ENCODE results near the gene ZNF814.
"Not testable (repeated sequence)": the region's sequence is repeated elsewhere in the genome, so short reads cannot be mapped to it uniquely, and the experiment has no call there.

ZNF814 gene

GRCh38 chr19:57870225-57870624, 18.6 kb downstream of the ZNF814 start:
- Histone ChIP-seq H2AFZ (ENCODE audit: insufficient read depth, low read length, poor library complexity) (no peak overlapping the region), H3K79me2 (ENCODE audit: control insufficient read depth, insufficient read depth, low read length, poor library complexity) (no peaks in the 10 kb centered on the region), H3K79me1 (ENCODE audit: low read length) (no peaks in the 10 kb centered on the region), H3K18ac (ENCODE audit: low read length) (no peak overlapping the region), H3K4me2 (ENCODE audit: low read length) (no peak overlapping the region), H3K4me1 (ENCODE audit: control insufficient read depth in 1 of 2, insufficient read depth in 2 of 2, low read length in 2 of 2) (no peaks in the 10 kb centered on the region), H2BK5ac (ENCODE audit: low read depth, low read length, poor library complexity) (no peak overlapping the region), H4K91ac (ENCODE audit: low read depth, low read length) (no peak overlapping the region), H4K8ac (ENCODE audit: low read depth, low read length) (no peak overlapping the region), H3K36me3 (ENCODE audit: control insufficient read depth in 1 of 2, insufficient read depth in 2 of 2, low read length in 2 of 2) (peaks cover 29 to 44% of the 10 kb centered on the region in 2 experiments), H4K12ac (ENCODE audit: low read depth, low read length) (no peak overlapping the region), H3K23ac (ENCODE audit: low read length) (no peak overlapping the region), H2AK5ac (ENCODE audit: low read length) (no peak overlapping the region), H3K4ac (ENCODE audit: low read depth, low read length) (no peak overlapping the region), H3K14ac (ENCODE audit: low read length) (no peak overlapping the region), H2BK120ac (ENCODE audit: insufficient read depth, low read length, poor library complexity) (no peak overlapping the region), H3K27ac (ENCODE audit: low read depth, low read length) (no peak overlapping the region), H3K4me3 (ENCODE audit: low read depth, low read length) (no peak overlapping the region), H3K9me3 (ENCODE audit: insufficient read depth, low read depth, low read length) (peaks cover 2% of the 10 kb centered on the region), H3K27me3 (ENCODE audit: insufficient read depth, low read length) (peaks cover 3% of the 10 kb centered on the region), H2BK12ac (ENCODE audit: low read length) (no peak overlapping the region), H3K9ac (ENCODE audit: low read length) (no peak overlapping the region)
- no CpG with 5 or more reads among the region's 2 CpGs for WGBS (ENCODE audit: extremely low coverage, insufficient coverage, insufficient read length)
- no peak for DNase-seq

- H4K8ac ChIP-seq (ENCODE audit: low read depth, low read length); H3K79me2 ChIP-seq (ENCODE audit: control insufficient read depth, insufficient read depth, low read length, poor library complexity); H3K18ac ChIP-seq (ENCODE audit: low read length); H3K23ac ChIP-seq (ENCODE audit: low read length); H3K4me2 ChIP-seq (ENCODE audit: low read length); H3K9ac ChIP-seq (ENCODE audit: low read length); DNase-seq; H4K91ac ChIP-seq (ENCODE audit: low read depth, low read length); H4K12ac ChIP-seq (ENCODE audit: low read depth, low read length); H3K4me1 ChIP-seq (ENCODE audit: control insufficient read depth in 1 of 2, insufficient read depth in 2 of 2, low read length in 2 of 2); H3K27ac ChIP-seq (ENCODE audit: low read depth, low read length); H3K27me3 ChIP-seq (ENCODE audit: insufficient read depth, low read length); H3K79me1 ChIP-seq (ENCODE audit: low read length); H3K9me3 ChIP-seq (ENCODE audit: insufficient read depth, low read depth, low read length); H2AFZ ChIP-seq (ENCODE audit: insufficient read depth, low read length, poor library complexity); H3K4ac ChIP-seq (ENCODE audit: low read depth, low read length); H3K14ac ChIP-seq (ENCODE audit: low read length); H3K4me3 ChIP-seq (ENCODE audit: low read depth, low read length); H2BK120ac ChIP-seq (ENCODE audit: insufficient read depth, low read length, poor library complexity); H2BK5ac ChIP-seq (ENCODE audit: low read depth, low read length, poor library complexity); H2BK12ac ChIP-seq (ENCODE audit: low read length); H2AK5ac ChIP-seq (ENCODE audit: low read length): not testable (repeated sequence)
- no CpG with 5 or more reads among the region's 6 CpGs for WGBS (ENCODE audit: extremely low coverage, insufficient coverage, insufficient read length)
- peaks cover 28 to 43% of the 10 kb centered on the region in 2 experiments for H3K36me3 ChIP-seq (ENCODE audit: control insufficient read depth in 1 of 2, insufficient read depth in 2 of 2, low read length in 2 of 2)
Observed at GRCh38 chr19:57869655-57870054, 19.2 kb downstream of the ZNF814 start.

GRCh38 chr19:57867868-57868492, 20.9 kb downstream of the ZNF814 start:
- Histone ChIP-seq H4K8ac (ENCODE audit: low read depth, low read length) (no peak overlapping the region), H3K4me3 (ENCODE audit: low read depth, low read length) (no peak overlapping the region), H2AK5ac (ENCODE audit: low read length) (no peak overlapping the region), H3K27me3 (ENCODE audit: insufficient read depth, low read length) (no peaks in the 10 kb centered on the region), H3K79me2 (ENCODE audit: control insufficient read depth, insufficient read depth, low read length, poor library complexity) (no peaks in the 10 kb centered on the region), H3K27ac (ENCODE audit: low read depth, low read length) (no peak overlapping the region), H4K91ac (ENCODE audit: low read depth, low read length) (no peak overlapping the region), H3K23ac (ENCODE audit: low read length) (no peak overlapping the region), H3K79me1 (ENCODE audit: low read length) (no peaks in the 10 kb centered on the region), H2BK120ac (ENCODE audit: insufficient read depth, low read length, poor library complexity) (no peak overlapping the region), H4K12ac (ENCODE audit: low read depth, low read length) (no peak overlapping the region), H3K4me1 (ENCODE audit: control insufficient read depth in 1 of 2, insufficient read depth in 2 of 2, low read length in 2 of 2) (no peaks in the 10 kb centered on the region), H3K18ac (ENCODE audit: low read length) (no peak overlapping the region), H2BK5ac (ENCODE audit: low read depth, low read length, poor library complexity) (no peak overlapping the region), H3K9ac (ENCODE audit: low read length) (no peak overlapping the region), H2AFZ (ENCODE audit: insufficient read depth, low read length, poor library complexity) (no peak overlapping the region), H3K14ac (ENCODE audit: low read length) (no peak overlapping the region), H3K9me3 (ENCODE audit: insufficient read depth, low read depth, low read length) (no peaks in the 10 kb centered on the region), H3K4ac (ENCODE audit: low read depth, low read length) (no peak overlapping the region), H2BK12ac (ENCODE audit: low read length) (no peak overlapping the region), H3K4me2 (ENCODE audit: low read length) (no peak overlapping the region), H3K36me3 (ENCODE audit: control insufficient read depth in 1 of 2, insufficient read depth in 2 of 2, low read length in 2 of 2) (peaks cover 32 to 40% of the 10 kb centered on the region in 2 experiments)
- no peak for DNase-seq
- no CpG with 5 or more reads among the region's 7 CpGs for WGBS (ENCODE audit: extremely low coverage, insufficient coverage, insufficient read length)

- H3K79me2 ChIP-seq (ENCODE audit: control insufficient read depth, insufficient read depth, low read length, poor library complexity); H3K9me3 ChIP-seq (ENCODE audit: insufficient read depth, low read depth, low read length); H3K4me3 ChIP-seq (ENCODE audit: low read depth, low read length); H4K12ac ChIP-seq (ENCODE audit: low read depth, low read length); H3K4ac ChIP-seq (ENCODE audit: low read depth, low read length); H4K8ac ChIP-seq (ENCODE audit: low read depth, low read length); H3K9ac ChIP-seq (ENCODE audit: low read length); H3K4me2 ChIP-seq (ENCODE audit: low read length); H2BK120ac ChIP-seq (ENCODE audit: insufficient read depth, low read length, poor library complexity); H2BK5ac ChIP-seq (ENCODE audit: low read depth, low read length, poor library complexity); H3K27me3 ChIP-seq (ENCODE audit: insufficient read depth, low read length); H4K91ac ChIP-seq (ENCODE audit: low read depth, low read length); H3K23ac ChIP-seq (ENCODE audit: low read length); H3K27ac ChIP-seq (ENCODE audit: low read depth, low read length); H2BK12ac ChIP-seq (ENCODE audit: low read length); H3K4me1 ChIP-seq (ENCODE audit: control insufficient read depth in 1 of 2, insufficient read depth in 2 of 2, low read length in 2 of 2); H3K18ac ChIP-seq (ENCODE audit: low read length); H3K79me1 ChIP-seq (ENCODE audit: low read length); H2AK5ac ChIP-seq (ENCODE audit: low read length); DNase-seq; H3K14ac ChIP-seq (ENCODE audit: low read length); H2AFZ ChIP-seq (ENCODE audit: insufficient read depth, low read length, poor library complexity): not testable (repeated sequence)
- peaks cover 54 to 62% of the 10 kb centered on the region in 2 experiments for H3K36me3 ChIP-seq (ENCODE audit: control insufficient read depth in 1 of 2, insufficient read depth in 2 of 2, low read length in 2 of 2)
- WGBS (ENCODE audit: extremely low coverage, insufficient coverage, insufficient read length): no CpG with 5 or more reads among the region's 3 CpGs
Observed at GRCh38 chr19:57862351-57862750, 26.5 kb downstream of the ZNF814 start.

Data from trophoblast cell (in vitro differentiated cells and primary cell).